ENCODE results near the gene KLHL35. TPM values are rescaled to one million over a fixed set of nuclear protein-coding genes. Genes with fewer than 3 reads are reported as not detected.

KLHL35 gene
- polyA plus RNA-seq, 1 donor from 2014 or later = 0.48 TPM

DNA sequence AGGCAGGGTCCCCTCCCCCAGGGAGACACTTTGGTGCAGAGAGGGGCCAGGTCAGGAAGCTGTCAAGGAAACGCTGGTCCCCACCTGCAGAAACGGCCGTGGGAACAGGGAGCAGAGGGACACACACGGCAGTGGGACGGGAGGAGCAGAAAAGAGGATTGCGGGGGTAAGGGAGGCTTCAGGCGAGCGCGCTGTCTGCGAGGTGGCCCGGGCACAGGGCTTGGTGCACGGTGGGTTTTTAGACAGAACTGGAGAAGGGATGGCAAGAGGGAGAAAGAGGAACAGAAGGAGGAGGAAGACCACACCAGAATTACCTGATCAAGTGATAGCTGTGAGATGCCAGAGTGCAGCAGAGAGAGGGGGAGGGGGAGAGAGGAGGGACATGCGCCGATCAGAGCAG lies 6.0 kb upstream of the KLHL35 start:
- peaks cover 0 to 2% (median 0%) of the 10 kb centered on the region in 3 donors for H3K4me1 Mint-ChIP-seq
- H3K27me3 Mint-ChIP-seq = no peaks in the 10 kb centered on the region
- H3K4me3 Mint-ChIP-seq = no peak overlapping the region
- no peaks in the 10 kb centered on the region for H3K9me3 Mint-ChIP-seq
- H3K27ac Mint-ChIP-seq = no peak overlapping the region
- peaks cover 3% of the 10 kb centered on the region for H3K36me3 Mint-ChIP-seq

DNA sequence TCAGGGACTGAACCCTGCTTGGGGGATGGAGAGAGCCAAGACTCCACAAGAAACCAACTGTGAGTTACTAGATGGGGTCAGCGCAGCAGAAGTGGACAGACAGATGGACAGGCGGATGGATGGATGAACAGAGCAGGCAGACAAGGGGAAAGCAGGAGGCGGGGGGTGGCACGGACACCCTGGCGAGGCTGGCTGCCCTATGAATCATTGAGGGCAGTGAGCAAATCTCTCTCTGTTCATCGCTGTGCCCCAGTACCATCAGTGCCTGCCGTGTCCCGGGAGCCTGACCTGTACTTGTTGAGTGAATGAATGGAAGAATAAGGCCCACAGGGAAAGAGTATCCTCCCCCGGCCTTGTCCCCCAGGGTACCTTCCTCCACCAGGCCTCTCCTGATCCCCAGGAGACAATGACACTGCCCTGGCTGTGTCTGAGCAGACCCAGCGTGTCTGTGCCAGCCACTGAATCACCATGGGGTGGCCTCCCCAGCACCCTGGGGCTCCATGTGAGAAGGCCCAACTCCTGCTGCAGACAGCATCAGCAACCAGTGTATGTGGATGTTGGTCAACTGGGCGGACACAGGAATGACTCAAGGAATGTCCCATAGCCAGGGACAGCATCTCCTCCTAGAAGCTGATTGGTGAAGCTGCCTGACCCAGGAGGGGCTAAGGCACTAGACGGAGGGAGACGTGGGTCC lies 5.1 kb upstream of the KLHL35 start:
- H3K4me3 Mint-ChIP-seq = no peak overlapping the region
- H3K9me3 Mint-ChIP-seq = no peaks in the 10 kb centered on the region
- H3K27ac Mint-ChIP-seq = no peak overlapping the region
- H3K36me3 Mint-ChIP-seq = peaks cover 1% of the 10 kb centered on the region
- H3K4me1 Mint-ChIP-seq = peaks cover 0 to 2% (median 0%) of the 10 kb centered on the region in 3 donors
- peaks cover 2% of the 10 kb centered on the region for H3K27me3 Mint-ChIP-seq

DNA sequence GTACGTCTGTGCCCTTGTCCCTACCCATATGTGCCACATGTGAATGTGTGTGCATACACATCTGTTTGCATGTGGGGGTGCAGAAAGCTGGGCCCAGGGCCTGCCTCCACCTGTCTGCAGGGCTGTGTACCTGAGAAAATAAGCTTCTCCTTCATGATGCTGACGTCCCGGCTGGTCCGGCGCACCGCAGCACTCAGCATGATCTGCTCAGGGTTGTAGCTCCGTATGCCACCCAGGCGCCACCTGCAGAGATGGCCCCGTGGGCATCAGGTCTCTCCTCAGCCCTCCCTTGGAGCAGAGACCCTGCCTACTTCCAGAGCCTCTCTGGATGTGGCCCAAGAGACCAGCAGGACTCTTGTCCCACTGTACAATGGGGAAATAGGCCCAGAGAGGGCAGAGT lies 3.8 kb upstream of the KLHL35 start:
- H3K4me1 Mint-ChIP-seq = peaks cover 0 to 2% (median 0%) of the 10 kb centered on the region in 3 donors
- no peak overlapping the region for H3K4me3 Mint-ChIP-seq
- peaks cover 5% of the 10 kb centered on the region for H3K27me3 Mint-ChIP-seq
- no peaks in the 10 kb centered on the region for H3K9me3 Mint-ChIP-seq
- H3K36me3 Mint-ChIP-seq = peaks cover 1% of the 10 kb centered on the region
- H3K27ac Mint-ChIP-seq = no peak overlapping the region

DNA sequence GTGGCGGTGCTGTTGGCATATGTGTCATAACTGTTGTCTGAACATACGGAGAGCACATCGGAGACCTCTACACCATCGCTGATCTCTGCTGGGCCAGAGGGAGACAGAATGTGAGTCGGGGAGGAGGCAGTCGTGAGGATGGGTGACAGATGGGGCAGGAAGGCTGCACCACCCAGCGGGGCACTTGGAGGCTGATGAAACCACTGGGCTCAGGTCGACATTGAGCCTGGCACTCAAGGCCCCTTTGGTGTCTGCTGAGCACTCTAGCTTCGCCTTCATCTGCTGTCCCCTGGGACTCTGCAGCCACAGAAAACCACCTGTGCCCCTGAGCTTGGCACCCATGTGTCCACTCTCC lies 2.5 kb upstream of the KLHL35 start:
- H3K27me3 Mint-ChIP-seq = peaks cover 16% of the 10 kb centered on the region
- H3K4me3 Mint-ChIP-seq = no peak overlapping the region
- peaks cover 3 to 5% (median 4%) of the 10 kb centered on the region in 3 donors for H3K4me1 Mint-ChIP-seq
- peak overlapping the region in 1 of 3 donors; percentile 51 for H3K27ac Mint-ChIP-seq
- no peaks in the 10 kb centered on the region for H3K9me3 Mint-ChIP-seq
- peaks cover 2% of the 10 kb centered on the region for H3K36me3 Mint-ChIP-seq

DNA sequence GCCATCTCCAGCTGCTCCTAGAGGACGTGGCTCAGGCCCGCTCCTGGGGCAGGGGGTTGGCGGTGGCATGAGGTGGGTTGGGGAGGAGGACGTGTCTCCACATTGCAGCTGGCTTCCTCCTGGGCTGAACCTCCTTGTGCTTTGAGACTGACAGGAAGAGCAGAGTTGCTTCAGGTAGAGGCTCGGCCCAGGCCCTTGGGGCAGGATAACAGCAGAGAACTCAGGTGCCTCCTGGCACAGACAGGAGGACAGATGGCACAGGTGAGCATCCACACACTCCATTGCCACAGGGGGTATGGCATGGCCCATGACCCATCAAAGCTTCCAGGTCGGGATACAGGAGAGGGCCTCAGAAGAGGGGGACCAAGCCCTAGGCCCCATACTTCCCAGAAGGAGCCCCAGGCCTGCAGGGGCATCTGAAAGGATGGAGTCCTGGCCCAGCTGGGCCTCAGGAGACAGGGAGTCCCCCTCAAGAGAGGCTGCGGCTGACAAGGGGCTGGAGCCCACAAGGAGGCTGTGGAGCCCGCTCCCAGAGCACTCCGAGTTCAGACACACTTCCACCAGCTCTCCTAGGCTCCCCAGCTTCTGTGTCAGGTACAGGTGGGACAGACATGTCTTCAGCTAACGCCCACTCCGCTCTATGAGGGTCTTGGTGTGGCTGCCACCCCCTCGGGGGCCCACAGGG lies 2.0 kb upstream of the KLHL35 start:
- Mint-ChIP-seq H3K9me3 (no peaks in the 10 kb centered on the region), H3K36me3 (peaks cover 3% of the 10 kb centered on the region), H3K4me3 (no peak overlapping the region), H3K4me1 (peaks cover 4 to 7% (median 5%) of the 10 kb centered on the region in 3 donors), H3K27ac (peak overlapping the region in 1 of 3 donors; percentile 51), H3K27me3 (peaks cover 17% of the 10 kb centered on the region)

DNA sequence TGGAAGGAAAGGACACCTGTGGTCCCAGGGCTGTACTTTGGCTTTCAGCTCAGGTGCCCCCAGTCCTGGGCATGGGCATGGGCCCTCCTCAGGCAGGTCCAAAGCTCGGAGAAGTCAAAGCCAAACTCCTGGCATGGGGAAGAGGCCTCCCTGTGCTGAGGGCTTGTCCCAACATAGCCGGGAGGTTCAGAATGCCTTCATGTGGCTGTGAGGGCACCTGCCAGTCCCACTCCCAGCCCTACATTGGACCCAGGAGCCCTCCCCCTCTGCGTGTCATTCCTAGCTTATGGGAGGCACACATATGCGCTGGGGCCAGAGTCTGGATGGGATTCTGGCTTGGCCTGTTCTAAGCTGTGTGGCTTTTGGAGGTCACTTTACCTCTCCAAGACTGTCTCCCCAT lies 1.0 kb upstream of the KLHL35 start:
- Mint-ChIP-seq H3K4me1 (peaks cover 4 to 10% (median 10%) of the 10 kb centered on the region in 3 donors), H3K4me3 (no peak overlapping the region), H3K27me3 (peaks cover 22% of the 10 kb centered on the region), H3K9me3 (no peaks in the 10 kb centered on the region), H3K27ac (no peak overlapping the region), H3K36me3 (peaks cover 3% of the 10 kb centered on the region)

DNA sequence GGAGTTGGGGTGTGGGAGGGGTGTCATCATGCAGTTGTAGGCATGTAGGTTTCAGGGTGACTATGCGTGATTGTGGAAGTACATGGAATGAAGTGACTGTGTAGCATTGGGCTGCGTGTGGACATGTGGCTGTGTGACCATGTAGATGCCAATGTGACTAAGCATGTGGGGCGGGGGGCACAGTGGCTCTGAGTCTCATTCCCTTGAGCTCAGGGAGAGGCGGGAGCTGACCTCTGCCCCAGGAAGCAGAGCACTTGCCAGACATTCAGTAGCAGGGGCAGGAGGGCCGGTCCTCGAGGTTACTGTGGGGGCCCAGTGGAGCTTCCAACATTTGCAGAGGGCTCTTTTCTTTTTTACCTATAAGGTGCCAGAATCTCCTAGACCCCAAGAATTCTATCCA lies 440 bp upstream of the KLHL35 start:
- no peak overlapping the region for H3K27ac Mint-ChIP-seq
- peaks cover 6 to 12% (median 10%) of the 10 kb centered on the region in 3 donors for H3K4me1 Mint-ChIP-seq
- peaks cover 1% of the 10 kb centered on the region for H3K36me3 Mint-ChIP-seq
- peak overlapping the region in 1 of 4 donors; percentile 13 for H3K4me3 Mint-ChIP-seq
- peaks cover 0 to 2% (median 0%) of the 10 kb centered on the region in 3 donors for H3K9me3 Mint-ChIP-seq
- H3K27me3 Mint-ChIP-seq = peaks cover 26% of the 10 kb centered on the region

DNA sequence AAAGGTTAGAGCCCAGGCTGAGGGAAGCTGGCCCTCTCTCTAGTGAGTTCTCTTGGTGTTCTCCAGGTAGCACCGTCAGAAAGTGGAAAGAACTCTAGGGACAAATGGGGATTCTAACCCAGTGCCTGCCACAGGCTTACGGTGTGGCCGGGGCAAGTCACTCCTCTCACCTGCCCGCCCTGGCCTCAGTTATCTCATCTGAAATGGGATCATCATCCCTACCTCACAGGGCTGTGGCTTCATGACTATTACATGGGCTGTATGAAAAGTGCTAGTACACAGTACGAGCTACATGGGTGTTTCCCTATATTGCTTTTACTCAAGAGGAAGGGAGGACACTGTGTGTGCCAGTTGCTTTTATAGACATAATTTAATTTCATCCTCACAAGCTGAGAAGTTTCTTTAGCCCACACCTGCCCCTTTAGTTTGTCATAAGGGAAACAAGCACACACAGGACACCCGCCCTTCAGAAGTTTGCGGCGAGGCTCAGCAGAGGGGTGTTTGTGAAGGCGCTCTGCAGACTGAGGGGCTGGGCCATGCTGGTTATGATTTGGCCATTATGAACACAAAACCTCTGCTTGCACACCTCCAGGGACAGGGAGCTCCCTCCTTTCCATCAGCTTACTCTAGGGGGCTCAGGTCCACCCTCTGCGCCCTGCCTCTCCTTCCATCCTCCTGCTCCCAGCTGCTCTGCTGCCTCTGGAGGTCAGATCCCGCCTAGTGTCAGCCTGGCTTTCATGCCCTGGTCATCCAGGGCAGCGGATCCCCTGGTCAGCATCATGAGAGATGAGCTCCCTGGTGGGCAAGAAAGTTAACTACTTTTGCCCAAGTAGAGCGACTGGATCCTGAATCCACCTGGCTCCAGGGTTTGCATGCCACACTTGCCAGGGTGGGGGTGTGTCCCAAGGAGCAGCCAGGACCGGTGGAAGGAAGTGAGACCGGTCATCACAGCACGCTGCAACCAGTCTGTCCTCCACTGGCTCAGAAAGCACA lies 1.2 kb downstream of the KLHL35 start:
- Mint-ChIP-seq H3K27me3 (peaks cover 28% of the 10 kb centered on the region), H3K27ac (peak overlapping the region in 2 of 3 donors; percentile 14 to 61), H3K9me3 (peaks cover 0 to 2% (median 0%) of the 10 kb centered on the region in 3 donors), H3K4me1 (peaks cover 6 to 19% (median 10%) of the 10 kb centered on the region in 3 donors), H3K4me3 (peak overlapping the region in 2 of 4 donors; percentile 82 to 94), H3K36me3 (peaks cover 1% of the 10 kb centered on the region)

DNA sequence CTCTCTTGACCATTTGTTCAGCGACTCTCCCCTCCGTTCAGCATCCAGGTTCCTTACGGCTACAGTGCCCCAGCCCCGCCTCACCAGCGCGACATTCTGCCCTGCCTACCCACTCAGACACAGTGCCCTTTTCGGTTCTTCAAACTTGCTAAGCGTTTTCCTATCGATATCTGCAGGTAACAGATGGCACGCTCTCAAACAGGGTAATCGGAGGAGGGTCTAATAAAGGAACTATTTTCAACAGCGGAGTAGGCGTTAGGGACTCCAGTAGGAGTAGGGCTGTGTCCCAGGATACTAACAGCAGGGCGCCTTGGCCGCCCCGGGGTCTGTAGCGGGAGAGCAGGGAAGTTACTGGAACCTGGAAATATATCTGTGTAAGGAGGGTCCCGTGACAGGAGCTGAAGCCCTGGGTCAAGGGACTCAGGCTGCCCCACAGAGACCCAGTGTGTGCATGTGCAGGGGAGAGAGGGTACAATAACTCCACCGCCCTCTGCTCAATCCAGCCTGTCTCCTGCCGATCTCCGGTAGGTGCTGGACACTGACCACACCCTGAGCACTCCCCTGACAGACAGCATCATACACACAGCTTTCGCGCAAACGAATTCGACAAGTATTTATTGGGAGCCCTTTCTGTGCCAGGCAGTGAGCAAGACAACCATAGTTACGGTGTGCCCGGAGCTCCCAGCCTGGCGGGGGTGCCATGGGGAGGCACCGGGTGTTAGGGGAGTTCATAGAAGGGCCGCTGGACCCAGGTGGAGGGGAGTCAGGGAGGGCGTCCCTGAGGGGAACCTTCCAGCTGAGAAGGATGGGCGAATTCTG lies 2.1 kb downstream of the KLHL35 start:
- Mint-ChIP-seq H3K9me3 (peaks cover 0 to 2% (median 0%) of the 10 kb centered on the region in 3 donors), H3K4me3 (peak overlapping the region; percentile 82 to 94 (median 86)), H3K27ac (peak overlapping the region in 2 of 3 donors; percentile 61 to 65), H3K27me3 (peaks cover 28% of the 10 kb centered on the region), H3K4me1 (peaks cover 6 to 19% (median 10%) of the 10 kb centered on the region in 3 donors), H3K36me3 (peaks cover 1% of the 10 kb centered on the region)

DNA sequence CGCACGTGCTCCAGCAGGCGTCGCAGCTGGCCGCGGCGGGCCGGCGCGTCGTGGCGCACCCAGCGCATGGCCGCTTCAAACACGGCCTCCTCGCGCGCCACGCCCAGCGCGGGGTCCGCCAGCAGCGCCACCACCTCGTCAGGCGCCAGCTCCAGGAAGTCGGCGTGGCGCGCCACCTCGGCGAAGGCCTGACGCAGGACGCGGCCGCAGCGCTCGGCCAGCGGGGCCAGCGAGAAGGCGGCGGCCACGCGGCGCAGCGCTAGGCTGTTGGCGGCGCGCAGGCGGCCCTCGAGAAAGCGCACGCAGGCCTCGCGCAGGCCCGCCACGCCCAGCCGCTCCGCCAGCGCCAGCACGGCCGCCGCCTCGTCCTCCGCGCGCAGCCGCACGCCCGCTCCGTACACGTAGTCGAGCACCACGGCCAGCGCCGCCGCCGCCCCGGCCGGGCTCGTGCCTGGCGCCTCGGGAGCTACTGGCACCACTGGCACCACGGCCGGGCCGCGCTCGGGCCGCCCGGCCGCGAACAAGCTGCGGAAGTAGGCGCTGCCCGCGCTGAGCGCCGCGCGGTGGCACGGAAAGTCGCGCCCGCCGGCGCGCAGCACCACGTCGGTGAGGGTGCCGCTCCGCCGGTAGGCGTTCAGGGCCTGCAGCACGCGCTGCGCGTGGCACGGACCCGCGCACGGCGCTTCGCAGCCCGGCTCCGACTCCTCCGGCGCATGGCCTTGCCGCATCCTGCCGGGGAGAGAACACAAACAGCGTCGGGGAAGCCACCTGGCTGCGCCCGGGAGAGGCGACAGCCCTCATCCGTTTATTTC lies 2.9 kb downstream of the KLHL35 start:
- H3K9me3 Mint-ChIP-seq = peaks cover 0 to 2% (median 0%) of the 10 kb centered on the region in 3 donors
- H3K36me3 Mint-ChIP-seq = peaks cover 1% of the 10 kb centered on the region
- peak overlapping the region; percentile 82 to 94 (median 86) for H3K4me3 Mint-ChIP-seq
- H3K4me1 Mint-ChIP-seq = peaks cover 6 to 19% (median 10%) of the 10 kb centered on the region in 3 donors
- peak overlapping the region in 2 of 3 donors; percentile 40 to 65 for H3K27ac Mint-ChIP-seq
- peaks cover 28% of the 10 kb centered on the region for H3K27me3 Mint-ChIP-seq

DNA sequence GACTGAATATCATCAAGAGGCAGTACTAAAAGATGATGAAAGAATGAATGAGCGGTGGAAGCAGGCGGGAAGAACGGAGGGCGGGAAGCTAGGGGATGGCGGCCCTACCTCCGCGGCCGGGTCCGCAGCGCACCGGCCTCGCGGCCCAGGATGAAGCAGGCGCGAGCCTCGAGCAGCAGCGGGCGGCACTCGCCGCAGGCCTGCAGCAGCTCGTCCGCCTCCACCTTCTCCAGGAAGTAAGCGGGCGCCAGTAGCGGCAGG lies 3.4 kb downstream of the KLHL35 start:
- peaks cover 6 to 19% (median 10%) of the 10 kb centered on the region in 3 donors for H3K4me1 Mint-ChIP-seq
- peaks cover 28% of the 10 kb centered on the region for H3K27me3 Mint-ChIP-seq
- H3K27ac Mint-ChIP-seq = peak overlapping the region in 1 of 3 donors; percentile 60
- peaks cover 1% of the 10 kb centered on the region for H3K36me3 Mint-ChIP-seq
- peaks cover 0 to 2% (median 0%) of the 10 kb centered on the region in 3 donors for H3K9me3 Mint-ChIP-seq
- peak overlapping the region; percentile 75 to 92 (median 85) for H3K4me3 Mint-ChIP-seq

DNA sequence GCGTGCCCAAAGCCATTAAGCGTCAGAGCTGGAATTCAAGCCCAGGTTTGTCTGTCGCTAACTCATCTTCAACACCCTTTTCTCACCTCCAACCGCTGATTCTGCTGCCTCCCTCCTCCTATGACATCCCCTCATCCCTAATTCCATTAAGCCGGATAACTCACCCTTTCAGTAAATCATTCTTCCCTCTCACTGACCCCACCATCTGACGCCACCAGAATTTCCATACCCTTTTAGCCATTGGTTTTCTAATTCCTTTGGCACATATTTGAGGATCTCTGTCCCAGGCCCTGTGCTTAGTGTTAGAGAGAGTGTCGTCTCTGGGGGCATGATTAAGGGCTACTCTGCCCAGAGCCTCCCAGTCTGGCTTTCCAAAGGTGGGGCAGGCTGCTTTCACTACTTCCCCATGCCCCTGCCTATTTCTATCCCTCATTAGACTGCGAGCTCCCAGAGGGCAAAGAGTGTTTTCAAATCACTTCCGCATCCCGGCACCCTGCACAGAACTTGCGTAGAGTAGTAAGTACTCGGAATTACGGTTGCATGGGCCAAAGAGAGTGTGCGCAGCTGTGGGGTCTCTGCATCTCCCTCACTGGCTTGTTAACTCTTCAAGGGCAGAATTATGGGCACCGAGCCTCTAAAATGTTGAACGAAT lies 3.9 kb downstream of the KLHL35 start:
- Mint-ChIP-seq H3K36me3 (peaks cover 1% of the 10 kb centered on the region), H3K9me3 (peaks cover 0 to 2% (median 0%) of the 10 kb centered on the region in 3 donors), H3K27me3 (peaks cover 28% of the 10 kb centered on the region), H3K4me3 (peak overlapping the region; percentile 75 to 92 (median 88)), H3K4me1 (peaks cover 6 to 19% (median 10%) of the 10 kb centered on the region in 3 donors), H3K27ac (peak overlapping the region in 2 of 3 donors; percentile 41 to 60)

DNA sequence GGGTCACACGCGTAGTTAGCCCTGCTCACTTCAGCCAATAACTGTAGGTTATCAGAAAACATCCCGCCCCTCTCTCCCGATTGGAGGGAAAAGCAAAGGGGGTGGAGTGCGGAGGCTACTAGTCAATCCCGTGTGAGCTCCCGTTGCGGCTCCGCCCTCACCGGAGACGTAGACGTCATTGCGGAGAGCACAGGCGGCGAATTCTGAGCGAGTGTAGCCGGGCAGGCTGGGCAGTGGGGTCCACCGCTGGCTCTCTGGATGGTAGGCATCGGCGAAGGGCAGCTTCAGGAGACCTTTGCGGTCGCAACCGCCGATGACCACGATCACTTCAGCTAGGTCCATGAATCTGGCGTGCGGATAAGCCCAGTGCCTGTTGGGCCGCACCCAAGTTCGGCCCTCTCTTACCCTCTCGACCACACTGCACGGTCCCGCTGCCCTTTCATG lies 4.7 kb downstream of the KLHL35 start:
- H3K4me1 Mint-ChIP-seq = peaks cover 6 to 19% (median 10%) of the 10 kb centered on the region in 3 donors
- H3K9me3 Mint-ChIP-seq = peaks cover 0 to 2% (median 0%) of the 10 kb centered on the region in 3 donors
- H3K36me3 Mint-ChIP-seq = peaks cover 1% of the 10 kb centered on the region
- peak overlapping the region in 2 of 3 donors; percentile 41 to 94 for H3K27ac Mint-ChIP-seq
- H3K27me3 Mint-ChIP-seq = peaks cover 27% of the 10 kb centered on the region
- peak overlapping the region; percentile 63 to 92 (median 88) for H3K4me3 Mint-ChIP-seq
